Measurements from ENCODE around the gene TRIP11.

- TF ChIP-seq POLR2A (IDR thresholded peaks at IDR 0.05) (no peak), CTCF (IDR thresholded peaks at IDR 0.05) (no peak)
These were observed 62.0 kb downstream of the TRIP11 start for GRCh38 chr14:91977884-91978283.
